Stimulated activated naive CD8-positive, alpha-beta T cell treated with anti-CD3 and anti-CD28 coated beads, Interleukin-15, Interleukin-2, amounts not matched to agents 100 U/mL and 50 U/mL, for 24 hours (primary cell): Measurements from ENCODE around the gene KBTBD3.
"Not testable (repeated sequence)": the region's sequence is repeated elsewhere in the genome, so short reads cannot be mapped to it uniquely, and the experiment has no call there.

Experiments used
- ATAC-seq: fragments of 150-1000 bp; cut with Tn5 transposase; one replicate; pipeline ENCODE4 v1.10.0; 2021
- DNase-seq: peaks from one replicate; pipeline ENCODE4 v3.0.0; 2021

Gene KBTBD3

GRCh38 chr11:106003094-106003493, 74.1 kb downstream of the KBTBD3 start:
- not testable (repeated sequence) for ATAC-seq, DNase-seq

GRCh38 chr11:106001304-106002012, 75.7 kb downstream of the KBTBD3 start:
- DNase-seq = no peak

More at GRCh38 chr11:106001304-106002012, 75.7 kb downstream of the KBTBD3 start:
- no peak for ATAC-seq
